IMR-90 (cell line): ENCODE data around the gene KANK3.

Source experiments
- BHLHE40 ChIP-seq: fragments of 150-350 bp; IDR thresholded peaks from 2 replicates; pipeline ENCODE4 v1.6.1; 2016; ENCODE audit warnings: mild to moderate bottlenecking, low read depth, low read length
- CEBPB ChIP-seq: IDR thresholded peaks from 2 replicates; pipeline ENCODE4 v1.6.1; 2012; ENCODE audit warnings: low read depth, low read length, improper control_type of control experiment
- CHD1 ChIP-seq: IDR thresholded peaks from 2 replicates; pipeline ENCODE4 v1.6.1; 2012; ENCODE audit warnings: low read depth, low read length, improper control_type of control experiment
- CTCF ChIP-seq: conservative IDR thresholded peaks from 2 replicates; pipeline ENCODE4 v1.5.1; 2012; ENCODE audit warnings: mild to moderate bottlenecking, low read depth, low read length, improper control_type of control experiment
- ELK1 ChIP-seq: fragments of 150-350 bp; IDR thresholded peaks from 2 replicates; pipeline ENCODE4 v1.6.1; 2016; ENCODE audit warnings: low read depth, mild to moderate bottlenecking, low read length, moderate library complexity, borderline replicate concordance
- FOS ChIP-seq: fragments of 150-350 bp; IDR thresholded peaks from 2 replicates; pipeline ENCODE4 v1.6.1; 2016; ENCODE audit warnings: low read depth, low read length
- MAZ ChIP-seq: IDR thresholded peaks from 2 replicates; pipeline ENCODE4 v1.6.1; 2012; ENCODE audit warnings: low read depth, mild to moderate bottlenecking, low read length, improper control_type of control experiment, moderate library complexity, borderline replicate concordance
- NFE2L2 ChIP-seq: fragments of 150-350 bp; IDR thresholded peaks from 2 replicates; pipeline ENCODE4 v1.6.1; 2016; ENCODE audit warnings: low read depth, mild to moderate bottlenecking, low read length
- POLR2A ChIP-seq: IDR thresholded peaks from 2 replicates; pipeline ENCODE4 v1.6.1; 2012; ENCODE audit warnings: mild to moderate bottlenecking, low read depth, low read length
- RAD21 ChIP-seq: IDR thresholded peaks from 2 replicates; pipeline ENCODE4 v1.6.1; 2012; ENCODE audit warnings: low read length, improper control_type of control experiment
- RCOR1 ChIP-seq: IDR thresholded peaks from 2 replicates; pipeline ENCODE4 v1.6.1; 2012; ENCODE audit warnings: mild to moderate bottlenecking, low read length, improper control_type of control experiment; ENCODE audit not compliant: insufficient replicate concordance
- RFX5 ChIP-seq: IDR thresholded peaks from 2 replicates; pipeline ENCODE4 v1.8.0; 2012; ENCODE audit warnings: low read depth, mild to moderate bottlenecking, low read length, moderate library complexity
- SMC3 ChIP-seq: fragments of 150-350 bp; IDR thresholded peaks from 2 replicates; pipeline ENCODE4 v1.6.1; 2016; ENCODE audit warnings: low read depth, mild to moderate bottlenecking, antibody characterized with exemption, low read length, moderate library complexity
- USF2 ChIP-seq: fragments of 150-350 bp; IDR thresholded peaks from 2 replicates; pipeline ENCODE4 v1.6.1; 2017; ENCODE audit warnings: mild to moderate bottlenecking, antibody characterized with exemption, low read length, low read depth

GRCh38 chr19:8320564-8321066 lies 22.4 kb downstream of the KANK3 start:
- TF ChIP-seq POLR2A (no peak), RAD21 (no peak), FOS (no peak), CTCF (no peak), USF2 (no peak), CEBPB (no peak), CHD1 (no peak), MAZ (no peak), ELK1 (no peak), BHLHE40 (no peak), SMC3 (no peak), RFX5 (no peak), NFE2L2 (no peak), RCOR1 (no peak)
